ENCODE measurements around the gene DTNBP1.

- TF ChIP-seq MAX (IDR thresholded peaks at IDR 0.05), result no peak
- no peak for TF ChIP-seq U2AF2 (IDR thresholded peaks at IDR 0.05; ENCODE audit: low read depth, low read length)
- no peak for TF ChIP-seq ZNF784 (CRISPR knock-in tag; IDR thresholded peaks at IDR 0.05; ENCODE audit: borderline replicate concordance)
- no peak for TF ChIP-seq ZNF510 (CRISPR knock-in tag; IDR thresholded peaks at IDR 0.05; ENCODE audit: low read depth)
- no peak for TF ChIP-seq NR3C1 (CRISPR knock-in tag; IDR thresholded peaks at IDR 0.05)
- no peak for TF ChIP-seq ZNF18 (CRISPR knock-in tag; IDR thresholded peaks at IDR 0.05; ENCODE audit: insufficient replicate concordance)
- no peak for TF ChIP-seq ELF1 (CRISPR knock-in tag; IDR thresholded peaks at IDR 0.05)
- no peak for TF ChIP-seq ZNF282 (IDR thresholded peaks at IDR 0.05; ENCODE audit: partially characterized antibody)
- TF ChIP-seq POLR2A (IDR thresholded peaks at IDR 0.05; ENCODE audit: insufficient read depth in 1 of 2, low read depth in 2 of 2, low read length in 2 of 2), result no peak
- no peak for TF ChIP-seq HMGA1 (CRISPR knock-in tag; conservative IDR thresholded peaks at IDR 0.05)
Observed at GRCh38 chr6:15484821-15485220, 178.0 kb downstream of the DTNBP1 start.

All from HepG2 (cell line).